C1 segment of cervical spinal cord (tissue), 14 donors: ENCODE measurements around the gene ATG9A.
A peak's percentile ranks its signal among the peaks of the same experiment; 100 is the strongest.

Experiments used
- DNase-seq, 14 donors: peaks; one replicate each; lab custom pipeline; 2025; lab: John Stamatoyannopoulos, UW

Gene ATG9A

GRCh38 chr2:219252570-219252899, 23.1 kb upstream of the ATG9A start:
- DNase-seq = peak in 1 of 14 donors; percentile 59

GRCh38 chr2:219252084-219252483, 22.6 kb upstream of the ATG9A start:
- DNase-seq = peak in 1 of 14 donors; percentile 54

- no peak for DNase-seq
Measured at GRCh38 chr2:219251656-219252055, 22.2 kb upstream of the ATG9A start.

- no peak for DNase-seq
Measured at GRCh38 chr2:219250049-219250781, 20.8 kb upstream of the ATG9A start.

GRCh38 chr2:219249203-219249980, 20.0 kb upstream of the ATG9A start:
- DNase-seq = peak in 12 of 14 donors; percentile 10 to 70 (median 55)

GRCh38 chr2:219248845-219249202, 19.4 kb upstream of the ATG9A start:
- no peak for DNase-seq

- no peak for DNase-seq
Measured at GRCh38 chr2:219247678-219248642, 18.5 kb upstream of the ATG9A start.

- no peak for DNase-seq
Measured at GRCh38 chr2:219246559-219246958, 17.1 kb upstream of the ATG9A start.

GRCh38 chr2:219245899-219246230, 16.4 kb upstream of the ATG9A start:
- no peak for DNase-seq

GRCh38 chr2:219245148-219245898, 15.9 kb upstream of the ATG9A start, which contains the start of the genes GLB1L and STK16:
Gene GLB1L (minus strand): TSS chr2:219245444. CDS start chr2:219243573, 1,871 bp downstream.
Gene STK16 (plus strand): TSS chr2:219245479. CDS start chr2:219246000, 521 bp downstream.
- peak; percentile 66 to 94 (median 88) for DNase-seq

- no peak for DNase-seq
Measured at GRCh38 chr2:219244789-219245147, 15.3 kb upstream of the ATG9A start.

- peak in 3 of 14 donors; percentile 8 to 18 (median 12) for DNase-seq
Measured at GRCh38 chr2:219243291-219243761, 13.9 kb upstream of the ATG9A start.

GRCh38 chr2:219234331-219234730, 4.9 kb upstream of the ATG9A start:
- no peak for DNase-seq

- DNase-seq = peak in 3 of 14 donors; percentile 45 to 59 (median 47)
Measured at GRCh38 chr2:219230059-219230540, 664 bp upstream of the ATG9A start.

GRCh38 chr2:219228911-219229304, 528 bp downstream of the ATG9A start:
- DNase-seq = peak in 1 of 14 donors; percentile 61

GRCh38 chr2:219228041-219228910, 1.2 kb downstream of the ATG9A start:
- DNase-seq = peak in 1 of 14 donors; percentile 8

GRCh38 chr2:219225350-219225749, 4.1 kb downstream of the ATG9A start:
- no peak for DNase-seq

GRCh38 chr2:219223831-219224610, 5.4 kb downstream of the ATG9A start:
- DNase-seq = no peak

- DNase-seq = no peak
Measured at GRCh38 chr2:219221957-219222518, 7.4 kb downstream of the ATG9A start.
